GM12873 (cell line): ENCODE results near the gene HSF2BP.

Experiments used
- CTCF ChIP-seq: IDR thresholded peaks from 2 replicates; pipeline ENCODE4 v1.5.1; 2012; ENCODE audit warnings: low read depth, mild to moderate bottlenecking, moderate library complexity, low read length, control low read depth; ENCODE audit not compliant: insufficient read depth; ENCODE audit errors: missing control alignments

HSF2BP gene

GRCh38 chr21:43609501-43610340 is 49.6 kb downstream of the HSF2BP start:
- TF ChIP-seq CTCF: no peak

GRCh38 chr21:43608664-43609063 is 50.6 kb downstream of the HSF2BP start:
- no peak for TF ChIP-seq CTCF

GRCh38 chr21:43608225-43608624 is 51.1 kb downstream of the HSF2BP start:
- TF ChIP-seq CTCF: no peak

GRCh38 chr21:43605320-43606215 is 53.7 kb downstream of the HSF2BP start:
- TF ChIP-seq CTCF: no peak

GRCh38 chr21:43604505-43605204 is 54.6 kb downstream of the HSF2BP start:
- TF ChIP-seq CTCF: no peak

- no peak for TF ChIP-seq CTCF
These were observed 55.4 kb downstream of the HSF2BP start for GRCh38 chr21:43603641-43604504.
